BLaER1 (cell line): ENCODE measurements around the gene IQCE.
A peak's percentile ranks its signal among the peaks of the same experiment; 100 is the strongest.

Experiments
- H3K27ac ChIP-seq: shearing (Covaris generic); formaldehyde crosslinking; 2 replicates; pipeline ENCODE4 v1.8.1; 2022
- H3K27me3 ChIP-seq: shearing (Covaris generic); formaldehyde crosslinking; 2 replicates; pipeline ENCODE4 v1.8.1; 2022
- H3K36me3 ChIP-seq: shearing (Covaris generic); formaldehyde crosslinking; 2 replicates; pipeline ENCODE4 v1.8.1; 2022
- H3K4me1 ChIP-seq: shearing (Covaris generic); formaldehyde crosslinking; 2 replicates; pipeline ENCODE4 v1.8.1; 2022
- H3K4me2 ChIP-seq: shearing (Covaris generic); formaldehyde crosslinking; 2 replicates; pipeline ENCODE4 v1.8.1; 2022
- H3K4me3 ChIP-seq: shearing (Covaris generic); formaldehyde crosslinking; 2 replicates; pipeline ENCODE4 v1.8.1; 2022
- H3K9ac ChIP-seq: shearing (Covaris generic); formaldehyde crosslinking; 2 replicates; pipeline ENCODE4 v1.8.1; 2022
- H3K9me3 ChIP-seq: shearing (Covaris generic); formaldehyde crosslinking; 2 replicates; pipeline ENCODE4 v1.8.1; 2022
- H4K20me1 ChIP-seq: shearing (Covaris generic); formaldehyde crosslinking; 2 replicates; pipeline ENCODE4 v1.8.1; 2022
- Cebpa-rat ChIP-seq: shearing (Covaris generic); IDR thresholded peaks from 2 replicates; pipeline ENCODE4 v1.8.1; 2022

IQCE gene

GRCh38 chr7:2639695-2640481 lies 81.1 kb downstream of the IQCE start:
- H4K20me1 ChIP-seq = peaks cover 95% of the 10 kb centered on the region
- H3K4me3 ChIP-seq = peak overlapping the region; percentile 58
- peaks cover 47% of the 10 kb centered on the region for H3K36me3 ChIP-seq
- peak overlapping the region; percentile 97 for H3K27ac ChIP-seq
- peak overlapping the region; percentile 97 for H3K4me2 ChIP-seq
- no peaks in the 10 kb centered on the region for H3K27me3 ChIP-seq
- H3K4me1 ChIP-seq = peaks cover 100% of the 10 kb centered on the region
- TF ChIP-seq Cebpa-rat = no peak
- peak overlapping the region; percentile 81 for H3K9ac ChIP-seq
- no peaks in the 10 kb centered on the region for H3K9me3 ChIP-seq

- peaks cover 95% of the 10 kb centered on the region for H4K20me1 ChIP-seq
- H3K27me3 ChIP-seq = no peaks in the 10 kb centered on the region
- H3K4me3 ChIP-seq = peak overlapping the region; percentile 58
- H3K4me1 ChIP-seq = peaks cover 100% of the 10 kb centered on the region
- no peak for TF ChIP-seq Cebpa-rat
- H3K36me3 ChIP-seq = peaks cover 41% of the 10 kb centered on the region
- H3K27ac ChIP-seq = peak overlapping the region; percentile 97
- H3K9ac ChIP-seq = peak overlapping the region; percentile 81
- H3K4me2 ChIP-seq = peak overlapping the region; percentile 97
- no peaks in the 10 kb centered on the region for H3K9me3 ChIP-seq
These were observed 81.7 kb downstream of the IQCE start for GRCh38 chr7:2640482-2640830.

DNA sequence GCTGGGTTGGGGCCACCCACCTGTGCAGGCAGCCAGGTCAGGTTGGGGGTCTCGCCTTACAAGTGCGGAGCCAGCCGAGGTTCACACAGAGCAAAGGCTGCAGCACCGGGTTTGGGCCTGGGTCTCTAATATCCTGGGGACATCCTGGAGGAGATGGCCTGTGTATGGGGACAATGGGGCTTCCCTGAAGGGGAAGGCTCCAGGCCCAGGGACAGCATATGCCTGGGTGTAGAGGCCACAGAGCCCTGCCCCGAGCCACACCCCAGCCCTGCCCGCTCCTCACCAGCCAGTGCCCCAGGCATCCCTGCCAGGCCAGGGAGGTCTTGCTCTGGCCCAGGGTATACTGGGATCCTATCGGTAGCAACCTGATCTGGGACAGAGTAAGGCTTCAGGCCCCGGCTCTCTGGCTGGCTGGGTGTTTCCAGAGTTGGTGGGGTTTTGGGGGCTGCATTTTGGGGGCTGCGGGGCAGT lies 82.1 kb downstream of the IQCE start:
- Histone ChIP-seq H3K27me3 (no peaks in the 10 kb centered on the region), H3K36me3 (peaks cover 37% of the 10 kb centered on the region), H3K4me3 (peak overlapping the region; percentile 58), H3K4me1 (peaks cover 100% of the 10 kb centered on the region), H3K9ac (peak overlapping the region; percentile 81), H3K27ac (peak overlapping the region; percentile 97), H3K9me3 (no peaks in the 10 kb centered on the region), H4K20me1 (peaks cover 95% of the 10 kb centered on the region), H3K4me2 (peak overlapping the region; percentile 97)
- no peak for TF ChIP-seq Cebpa-rat

- TF ChIP-seq Cebpa-rat = peak; percentile 70; the same call in 1 of the 2 replicates
- Histone ChIP-seq H3K9ac (peak overlapping the region; percentile 81), H3K9me3 (no peaks in the 10 kb centered on the region), H3K27ac (peak overlapping the region; percentile 97), H3K36me3 (peaks cover 35% of the 10 kb centered on the region), H3K4me3 (peak overlapping the region; percentile 58), H3K4me2 (peak overlapping the region; percentile 97), H4K20me1 (peaks cover 95% of the 10 kb centered on the region), H3K27me3 (no peaks in the 10 kb centered on the region), H3K4me1 (peaks cover 100% of the 10 kb centered on the region)
These were observed 82.9 kb downstream of the IQCE start for GRCh38 chr7:2641406-2642393.

DNA sequence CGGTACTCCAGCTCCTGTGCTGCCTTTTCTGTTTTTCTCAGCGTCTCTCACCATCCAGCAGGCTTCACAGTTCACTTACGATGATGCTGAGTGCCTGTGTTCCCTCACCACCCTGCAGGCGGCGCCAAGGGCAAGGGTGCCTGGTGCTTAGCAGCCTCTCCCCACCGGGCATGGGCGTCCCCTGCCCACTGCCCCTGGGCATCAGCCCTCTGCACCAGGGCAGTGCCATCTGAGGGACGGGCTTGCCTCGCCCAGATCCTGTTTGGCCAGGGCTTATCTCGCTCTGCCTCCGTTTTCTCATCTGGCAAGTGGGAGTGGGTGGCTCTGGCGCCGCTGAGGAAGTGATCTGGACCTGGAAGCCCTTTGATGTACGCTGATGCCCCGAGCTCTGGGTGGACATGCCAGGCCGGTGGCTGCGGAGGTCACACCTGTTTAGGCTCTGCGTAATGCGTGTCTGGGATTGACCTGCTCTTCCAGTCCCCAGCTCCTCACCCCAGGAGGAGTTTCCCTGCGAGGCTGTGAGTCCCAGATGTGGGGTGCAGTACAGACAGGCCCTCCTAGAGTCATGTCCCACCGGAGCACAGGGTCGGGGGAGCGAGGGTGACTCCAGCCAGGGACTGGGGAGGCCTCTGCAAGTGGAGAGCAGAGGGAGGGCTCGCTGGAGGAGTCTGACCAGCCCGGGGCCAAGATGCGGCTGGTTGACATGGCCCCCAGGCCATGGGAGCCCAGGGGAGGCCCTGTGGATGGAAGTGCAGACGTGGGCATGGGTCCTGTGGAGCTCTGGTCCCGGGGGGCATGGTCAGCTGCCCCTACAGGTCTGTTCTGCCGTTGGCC lies 84.8 kb downstream of the IQCE start:
- H4K20me1 ChIP-seq = peaks cover 95% of the 10 kb centered on the region
- peak overlapping the region; percentile 82 for H3K27ac ChIP-seq
- TF ChIP-seq Cebpa-rat = no peak
- no peaks in the 10 kb centered on the region for H3K9me3 ChIP-seq
- H3K36me3 ChIP-seq = peaks cover 51% of the 10 kb centered on the region
- peaks cover 99% of the 10 kb centered on the region for H3K4me1 ChIP-seq
- H3K4me2 ChIP-seq = peak overlapping the region; percentile 97
- peak overlapping the region; percentile 72 for H3K9ac ChIP-seq
- H3K27me3 ChIP-seq = no peaks in the 10 kb centered on the region
- H3K4me3 ChIP-seq = peak overlapping the region; percentile 55

GRCh38 chr7:2644220-2644561 lies 85.4 kb downstream of the IQCE start:
- Histone ChIP-seq H3K9me3 (no peaks in the 10 kb centered on the region), H3K4me1 (peaks cover 96% of the 10 kb centered on the region), H3K4me2 (peak overlapping the region; percentile 97), H3K27me3 (no peaks in the 10 kb centered on the region), H4K20me1 (peaks cover 95% of the 10 kb centered on the region), H3K36me3 (peaks cover 51% of the 10 kb centered on the region), H3K27ac (peak overlapping the region; percentile 82), H3K9ac (peak overlapping the region; percentile 72), H3K4me3 (peak overlapping the region; percentile 55)
- no peak for TF ChIP-seq Cebpa-rat

GRCh38 chr7:2644562-2645273 lies 85.9 kb downstream of the IQCE start:
- peak overlapping the region; percentile 55 for H3K4me3 ChIP-seq
- peaks cover 51% of the 10 kb centered on the region for H3K36me3 ChIP-seq
- no peaks in the 10 kb centered on the region for H3K27me3 ChIP-seq
- H3K4me2 ChIP-seq = peak overlapping the region; percentile 97
- peaks cover 96% of the 10 kb centered on the region for H3K4me1 ChIP-seq
- no peak for TF ChIP-seq Cebpa-rat
- no peaks in the 10 kb centered on the region for H3K9me3 ChIP-seq
- H4K20me1 ChIP-seq = peaks cover 95% of the 10 kb centered on the region
- peak overlapping the region; percentile 72 for H3K9ac ChIP-seq
- H3K27ac ChIP-seq = peak overlapping the region; percentile 82

GRCh38 chr7:2645274-2645868 lies 86.6 kb downstream of the IQCE start:
- peaks cover 51% of the 10 kb centered on the region for H3K36me3 ChIP-seq
- H3K27ac ChIP-seq = peak overlapping the region; percentile 82
- H3K27me3 ChIP-seq = no peaks in the 10 kb centered on the region
- peak; percentile 74; the same call in 1 of the 2 replicates for TF ChIP-seq Cebpa-rat
- H3K4me2 ChIP-seq = peak overlapping the region; percentile 97
- peak overlapping the region; percentile 55 for H3K4me3 ChIP-seq
- peaks cover 96% of the 10 kb centered on the region for H3K4me1 ChIP-seq
- no peaks in the 10 kb centered on the region for H3K9me3 ChIP-seq
- H3K9ac ChIP-seq = peak overlapping the region; percentile 72
- H4K20me1 ChIP-seq = peaks cover 95% of the 10 kb centered on the region
